ENCODE data around the gene DLG5.

DLG5 gene

DNA sequence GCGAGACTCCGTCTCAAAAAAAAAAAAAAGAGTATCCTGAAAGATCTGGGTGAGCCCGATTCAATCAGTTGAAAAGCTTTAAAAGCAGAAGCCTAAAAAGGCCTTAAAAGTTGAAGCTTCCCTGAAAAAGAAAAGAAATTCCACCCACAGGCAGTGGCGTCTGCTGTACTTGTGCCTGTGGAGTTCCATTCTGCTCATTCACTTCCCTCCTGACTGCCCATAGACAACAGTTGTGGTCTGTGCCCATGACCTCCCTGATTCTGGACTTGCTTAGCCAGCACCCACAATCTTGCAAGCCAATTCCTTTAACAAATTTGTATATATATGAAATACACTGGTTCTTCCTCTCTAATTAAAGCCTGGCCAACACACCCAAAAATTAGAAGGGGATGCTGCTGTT lies 141.7 kb downstream of the DLG5 start:
- Histone ChIP-seq H3K4me3 (ENCODE audit: low read depth in 1 of 2, low read length in 2 of 2) (no peak overlapping the region), H2AFZ (ENCODE audit: low read depth, low read length) (no peak overlapping the region), H3K4me2 (ENCODE audit: insufficient read depth, low read length) (no peak overlapping the region), H4K20me1 (ENCODE audit: insufficient read depth, low read length) (no peaks in the 10 kb centered on the region), H3K36me3 (ENCODE audit: insufficient read depth, low read length) (peaks cover 10% of the 10 kb centered on the region), H3K9ac (ENCODE audit: low read depth, low read length) (no peak overlapping the region), H3K79me2 (ENCODE audit: insufficient read depth, low read length) (no peaks in the 10 kb centered on the region), H3K27ac (ENCODE audit: low read length) (no peak overlapping the region), H3K9me3 (ENCODE audit: insufficient read depth, low read length, severe bottlenecking) (peaks cover 5% of the 10 kb centered on the region), H3K4me1 (ENCODE audit: insufficient read depth, low read length) (no peaks in the 10 kb centered on the region), H3K27me3 (ENCODE audit: insufficient read depth, low read length, poor library complexity) (no peaks in the 10 kb centered on the region)
- ATAC-seq (ENCODE audit: insufficient read depth, low read depth) (no peak), DNase-seq (no peak)
- TF ChIP-seq, protein P1, sequence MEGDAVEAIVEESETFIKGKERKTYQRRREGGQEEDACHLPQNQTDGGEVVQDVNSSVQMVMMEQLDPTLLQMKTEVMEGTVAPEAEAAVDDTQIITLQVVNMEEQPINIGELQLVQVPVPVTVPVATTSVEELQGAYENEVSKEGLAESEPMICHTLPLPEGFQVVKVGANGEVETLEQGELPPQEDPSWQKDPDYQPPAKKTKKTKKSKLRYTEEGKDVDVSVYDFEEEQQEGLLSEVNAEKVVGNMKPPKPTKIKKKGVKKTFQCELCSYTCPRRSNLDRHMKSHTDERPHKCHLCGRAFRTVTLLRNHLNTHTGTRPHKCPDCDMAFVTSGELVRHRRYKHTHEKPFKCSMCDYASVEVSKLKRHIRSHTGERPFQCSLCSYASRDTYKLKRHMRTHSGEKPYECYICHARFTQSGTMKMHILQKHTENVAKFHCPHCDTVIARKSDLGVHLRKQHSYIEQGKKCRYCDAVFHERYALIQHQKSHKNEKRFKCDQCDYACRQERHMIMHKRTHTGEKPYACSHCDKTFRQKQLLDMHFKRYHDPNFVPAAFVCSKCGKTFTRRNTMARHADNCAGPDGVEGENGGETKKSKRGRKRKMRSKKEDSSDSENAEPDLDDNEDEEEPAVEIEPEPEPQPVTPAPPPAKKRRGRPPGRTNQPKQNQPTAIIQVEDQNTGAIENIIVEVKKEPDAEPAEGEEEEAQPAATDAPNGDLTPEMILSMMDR (IDR thresholded peaks at IDR 0.05; ENCODE audit: borderline replicate concordance, extremely low read depth, low read length, poor library complexity, severe bottlenecking): no peak
- no peak for TF ChIP-seq EZH2 (IDR thresholded peaks at IDR 0.05; ENCODE audit: borderline replicate concordance, low read depth, low read length, severe bottlenecking)

DNA sequence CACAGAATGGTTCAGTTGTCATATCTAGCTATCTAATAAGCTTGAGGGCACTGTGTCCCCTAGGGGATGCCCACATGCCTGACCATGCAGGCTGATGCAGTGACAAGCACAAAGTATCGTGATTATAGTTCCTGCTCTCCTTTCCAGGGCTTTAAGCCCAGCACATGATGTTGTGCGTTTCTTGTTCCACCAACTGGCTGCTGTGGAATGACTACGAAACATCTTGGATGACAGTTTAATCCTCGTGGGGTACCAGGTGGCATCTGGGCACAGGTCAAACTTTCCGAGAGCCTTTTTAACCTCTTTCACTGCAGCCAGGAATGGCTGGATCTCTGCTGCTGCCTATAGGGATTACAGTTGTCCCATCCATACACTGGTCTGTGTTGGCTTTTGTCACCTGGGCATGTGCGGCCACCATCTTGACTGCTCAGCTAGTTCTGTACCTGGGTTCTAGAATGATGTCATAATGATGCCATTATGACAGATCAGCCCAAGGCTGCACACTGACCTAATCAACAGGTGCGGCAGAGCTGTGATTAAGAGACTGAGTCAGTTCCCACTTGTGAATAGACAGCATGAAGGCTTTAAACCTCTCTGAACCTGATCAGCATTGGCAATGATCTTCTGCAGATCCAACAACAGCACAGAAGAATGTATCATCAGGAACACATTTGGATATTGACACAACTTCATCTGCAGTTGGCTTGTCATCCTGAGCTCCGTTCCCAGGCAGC lies 144.1 kb downstream of the DLG5 start:
- Histone ChIP-seq H3K4me2 (ENCODE audit: insufficient read depth, low read length) (no peak overlapping the region), H2AFZ (ENCODE audit: low read depth, low read length) (no peak overlapping the region), H3K4me1 (ENCODE audit: insufficient read depth, low read length) (no peaks in the 10 kb centered on the region), H3K79me2 (ENCODE audit: insufficient read depth, low read length) (no peaks in the 10 kb centered on the region), H3K27ac (ENCODE audit: low read length) (no peak overlapping the region), H3K36me3 (ENCODE audit: insufficient read depth, low read length) (peaks cover 10% of the 10 kb centered on the region), H3K9ac (ENCODE audit: low read depth, low read length) (no peak overlapping the region), H4K20me1 (ENCODE audit: insufficient read depth, low read length) (no peaks in the 10 kb centered on the region), H3K9me3 (ENCODE audit: insufficient read depth, low read length, severe bottlenecking) (peaks cover 5% of the 10 kb centered on the region), H3K4me3 (ENCODE audit: low read depth in 1 of 2, low read length in 2 of 2) (no peak overlapping the region), H3K27me3 (ENCODE audit: insufficient read depth, low read length, poor library complexity) (no peaks in the 10 kb centered on the region)
- no peak for DNase-seq
- no peak for ATAC-seq (ENCODE audit: insufficient read depth, low read depth)
- TF ChIP-seq EZH2 (IDR thresholded peaks at IDR 0.05; ENCODE audit: borderline replicate concordance, low read depth, low read length, severe bottlenecking): no peak
- TF ChIP-seq, protein P1 (IDR thresholded peaks at IDR 0.05; ENCODE audit: borderline replicate concordance, extremely low read depth, low read length, poor library complexity, severe bottlenecking): no peak

DNA sequence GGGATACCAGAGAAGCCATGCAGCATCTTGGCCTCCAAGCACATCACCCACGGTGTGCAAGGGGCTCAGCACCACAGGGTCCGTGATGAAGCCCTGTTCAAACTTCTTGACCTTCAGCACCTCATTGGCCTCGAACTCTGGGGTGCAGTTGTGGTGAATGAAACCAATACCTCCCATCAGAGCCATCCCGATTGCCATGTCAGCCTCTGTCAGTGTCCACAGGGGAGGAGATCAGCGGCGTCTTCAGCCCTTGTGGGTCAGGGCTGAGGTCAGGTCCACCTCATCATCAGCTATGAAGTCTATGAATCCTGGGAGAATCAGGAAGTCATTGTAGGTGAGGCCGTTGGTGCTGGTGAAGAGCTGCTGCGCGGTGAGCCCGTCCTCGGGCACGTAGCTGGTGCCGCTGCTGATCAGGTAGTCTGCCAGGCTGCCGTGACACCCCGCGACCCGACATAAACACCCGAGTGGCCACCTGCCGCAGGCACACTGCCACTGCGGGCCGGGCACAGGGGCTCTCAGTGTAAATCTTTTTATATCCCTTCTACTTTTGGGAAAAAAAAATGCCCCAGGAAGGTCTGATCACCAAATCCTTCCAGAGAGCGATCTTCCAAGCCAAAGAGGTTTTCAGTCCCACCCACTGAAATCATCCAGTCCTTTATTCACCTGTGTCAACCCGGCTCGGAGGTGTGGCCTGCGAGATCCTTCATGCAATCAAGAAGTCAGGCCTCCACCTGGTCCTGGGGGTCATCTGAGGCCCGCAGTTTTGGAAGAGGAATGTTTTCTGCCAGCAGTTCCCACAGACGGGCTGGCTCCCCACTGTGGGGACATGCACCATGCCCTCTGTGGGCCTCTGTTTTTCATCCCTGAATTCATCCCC lies 144.9 kb downstream of the DLG5 start:
- H2AFZ ChIP-seq (ENCODE audit: low read depth, low read length): no peak overlapping the region
- DNase-seq (no peak), ATAC-seq (ENCODE audit: insufficient read depth, low read depth) (no peak)
- H3K4me1 ChIP-seq (ENCODE audit: insufficient read depth, low read length): no peaks in the 10 kb centered on the region
- H3K27me3 ChIP-seq (ENCODE audit: insufficient read depth, low read length, poor library complexity): no peaks in the 10 kb centered on the region
- H3K27ac ChIP-seq (ENCODE audit: low read length): no peak overlapping the region
- H3K9me3 ChIP-seq (ENCODE audit: insufficient read depth, low read length, severe bottlenecking): peaks cover 8% of the 10 kb centered on the region
- TF ChIP-seq, protein P1 (IDR thresholded peaks at IDR 0.05; ENCODE audit: borderline replicate concordance, extremely low read depth, low read length, poor library complexity, severe bottlenecking): no peak
- no peak for TF ChIP-seq EZH2 (IDR thresholded peaks at IDR 0.05; ENCODE audit: borderline replicate concordance, low read depth, low read length, severe bottlenecking)
- H3K36me3 ChIP-seq (ENCODE audit: insufficient read depth, low read length): peaks cover 10% of the 10 kb centered on the region
- no peaks in the 10 kb centered on the region for H3K79me2 ChIP-seq (ENCODE audit: insufficient read depth, low read length)
- no peaks in the 10 kb centered on the region for H4K20me1 ChIP-seq (ENCODE audit: insufficient read depth, low read length)
- no peak overlapping the region for H3K4me2 ChIP-seq (ENCODE audit: insufficient read depth, low read length)
- no peak overlapping the region for H3K9ac ChIP-seq (ENCODE audit: low read depth, low read length)
- no peak overlapping the region for H3K4me3 ChIP-seq (ENCODE audit: low read depth in 1 of 2, low read length in 2 of 2)
